Panc1 (cell line): Measurements from ENCODE around the gene CDKAL1.

ENCODE experiments used
- SIN3A ChIP-seq: IDR thresholded peaks from 2 replicates; pipeline ENCODE4 v1.6.1; 2012; ENCODE audit warnings: low read depth, mild to moderate bottlenecking, low read length, moderate library complexity, borderline replicate concordance; ENCODE audit not compliant: insufficient read depth
- TF ChIP-seq, protein P1 (sequence below): fragments of 450-650 bp; IDR thresholded peaks from 2 replicates; pipeline ENCODE4 v1.5.1; 2017; ENCODE audit warnings: mild to moderate bottlenecking

DNA sequence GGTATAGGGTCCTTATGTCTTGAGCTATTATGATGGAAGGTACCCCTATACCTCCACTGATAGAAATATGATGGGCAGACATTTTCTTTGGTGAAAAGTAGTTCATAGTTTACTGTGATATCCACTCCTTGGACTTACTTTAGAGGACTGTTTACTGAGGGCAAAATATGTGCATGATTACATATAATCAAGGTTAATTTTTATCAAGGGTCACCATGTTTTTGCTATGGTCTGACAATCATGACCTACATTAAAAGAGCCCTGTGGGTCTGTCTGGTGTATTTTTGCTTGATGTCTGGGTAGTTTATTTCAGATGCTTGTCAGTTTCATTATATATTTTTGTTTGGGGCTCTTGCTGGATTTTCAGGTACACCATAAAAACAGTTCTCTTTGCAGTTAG lies 40.1 kb downstream of the CDKAL1 start:
- TF ChIP-seq, protein P1, sequence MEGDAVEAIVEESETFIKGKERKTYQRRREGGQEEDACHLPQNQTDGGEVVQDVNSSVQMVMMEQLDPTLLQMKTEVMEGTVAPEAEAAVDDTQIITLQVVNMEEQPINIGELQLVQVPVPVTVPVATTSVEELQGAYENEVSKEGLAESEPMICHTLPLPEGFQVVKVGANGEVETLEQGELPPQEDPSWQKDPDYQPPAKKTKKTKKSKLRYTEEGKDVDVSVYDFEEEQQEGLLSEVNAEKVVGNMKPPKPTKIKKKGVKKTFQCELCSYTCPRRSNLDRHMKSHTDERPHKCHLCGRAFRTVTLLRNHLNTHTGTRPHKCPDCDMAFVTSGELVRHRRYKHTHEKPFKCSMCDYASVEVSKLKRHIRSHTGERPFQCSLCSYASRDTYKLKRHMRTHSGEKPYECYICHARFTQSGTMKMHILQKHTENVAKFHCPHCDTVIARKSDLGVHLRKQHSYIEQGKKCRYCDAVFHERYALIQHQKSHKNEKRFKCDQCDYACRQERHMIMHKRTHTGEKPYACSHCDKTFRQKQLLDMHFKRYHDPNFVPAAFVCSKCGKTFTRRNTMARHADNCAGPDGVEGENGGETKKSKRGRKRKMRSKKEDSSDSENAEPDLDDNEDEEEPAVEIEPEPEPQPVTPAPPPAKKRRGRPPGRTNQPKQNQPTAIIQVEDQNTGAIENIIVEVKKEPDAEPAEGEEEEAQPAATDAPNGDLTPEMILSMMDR, result no peak
- TF ChIP-seq SIN3A, result no peak
